SKM-1 treated with dmso at 0.1 percent for 144 hours (cell line): ENCODE data around the gene PPM1E.

ENCODE experiments used
- DNase-seq: peaks from one replicate; lab custom pipeline; 2025; ENCODE audit not compliant: unreplicated experiment; lab: John Stamatoyannopoulos, UW

PPM1E gene

DNA sequence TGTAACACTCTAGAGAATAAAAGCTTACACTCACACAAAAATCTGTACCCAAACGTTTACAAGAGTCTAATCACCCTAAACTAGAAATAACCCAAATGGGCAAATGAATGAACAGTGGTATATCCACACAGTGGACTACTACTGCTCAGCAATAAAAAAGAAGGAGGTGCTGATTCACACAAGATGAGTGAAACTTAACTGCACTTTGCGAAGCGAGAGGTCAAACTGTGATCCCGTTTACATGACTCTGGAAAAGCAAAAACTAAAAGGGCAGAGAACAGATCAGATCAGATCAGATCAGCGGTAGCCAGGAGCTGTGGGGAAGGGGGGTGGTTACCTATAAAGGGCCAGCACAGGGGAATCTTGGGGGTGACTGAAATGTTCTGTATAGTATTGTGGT, 237.7 kb downstream of the PPM1E start:
- no peak for DNase-seq

DNA sequence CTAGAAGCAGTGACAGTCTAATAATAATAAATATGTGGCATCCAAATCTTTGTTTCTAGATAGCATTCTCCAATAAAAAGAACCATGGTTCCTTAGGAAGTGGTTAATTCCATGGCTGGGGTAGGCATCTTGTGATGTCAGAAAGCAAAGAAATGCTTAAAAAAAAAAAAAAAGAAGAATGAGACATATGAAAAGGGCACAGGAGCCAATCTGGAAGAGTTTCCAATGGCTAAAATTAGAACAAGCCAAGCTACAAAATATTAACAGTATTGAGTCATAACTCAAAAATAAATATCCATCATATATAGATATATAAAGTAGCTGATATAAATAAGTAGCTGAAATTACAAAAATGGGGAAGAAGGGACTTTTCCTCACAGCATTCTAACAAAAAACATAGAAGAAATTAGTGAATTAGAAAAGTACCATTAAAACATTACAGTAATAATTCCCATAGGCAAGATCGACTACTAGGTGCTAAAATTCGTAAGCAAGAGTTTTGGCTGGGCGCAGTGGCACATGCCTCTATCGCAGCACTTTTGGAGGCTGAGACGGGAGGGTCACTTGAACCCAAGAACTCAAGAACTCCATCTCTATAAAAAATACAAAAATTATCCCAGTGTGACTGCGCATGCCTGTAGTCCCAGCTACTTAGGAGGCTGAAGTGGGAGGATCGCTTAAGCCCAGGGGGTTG, 239.7 kb downstream of the PPM1E start:
- DNase-seq, result no peak

DNA sequence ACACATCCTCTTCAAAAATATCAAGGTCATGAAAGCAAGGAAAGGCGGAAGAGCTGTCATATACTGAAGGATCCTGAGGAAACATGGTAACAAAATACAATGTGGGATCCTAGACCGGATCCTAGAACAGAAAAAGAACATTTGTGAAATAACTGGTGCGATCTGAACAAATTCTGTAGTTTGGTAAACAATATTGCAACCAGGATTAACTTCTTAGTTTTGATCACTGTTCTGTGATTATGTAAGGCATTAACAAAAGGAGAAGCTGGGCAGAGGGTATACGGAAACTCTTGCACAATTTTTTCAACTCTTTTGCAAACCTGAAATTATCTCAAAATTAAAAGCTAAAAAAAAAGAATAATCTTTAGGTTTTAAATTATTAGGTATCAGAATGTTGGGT, 241.3 kb downstream of the PPM1E start:
- DNase-seq, result peak; percentile 82

DNA sequence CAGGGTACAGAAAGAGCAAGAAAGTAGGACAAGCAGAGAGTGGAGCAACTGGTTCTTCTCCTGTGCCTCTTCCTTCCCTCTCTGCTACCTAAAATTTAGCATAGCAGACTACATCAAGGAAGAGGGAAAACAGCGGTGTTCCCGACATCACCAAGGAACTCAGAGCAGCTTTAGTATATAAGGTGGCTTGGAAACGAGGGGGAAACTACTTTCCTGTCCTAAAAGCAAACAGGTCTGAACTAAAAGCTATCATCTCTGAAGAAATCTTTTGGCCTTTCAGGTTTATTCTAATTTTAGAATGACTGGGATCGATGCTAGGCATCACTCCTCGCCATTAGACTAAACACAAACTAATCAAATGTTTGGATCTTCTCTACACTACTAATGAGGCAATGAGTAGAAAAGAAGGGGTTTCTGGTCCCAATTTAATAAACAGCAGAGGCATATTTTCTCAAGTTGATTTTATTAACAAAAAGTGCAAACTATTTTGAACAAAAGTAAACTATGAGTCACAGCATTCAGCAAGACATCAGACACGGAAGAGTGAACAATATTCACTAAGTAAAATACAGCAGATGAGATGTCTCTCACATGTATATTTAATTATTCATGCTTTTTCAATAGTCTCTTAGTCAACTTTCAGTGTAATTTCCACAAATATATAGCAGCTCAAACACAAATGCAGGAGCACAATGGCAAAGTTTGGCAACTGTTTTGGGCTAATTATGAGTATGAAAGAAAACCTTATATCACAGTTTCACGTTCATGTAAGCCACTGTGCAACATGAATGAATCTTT, 242.3 kb downstream of the PPM1E start:
- DNase-seq, result no peak

DNA sequence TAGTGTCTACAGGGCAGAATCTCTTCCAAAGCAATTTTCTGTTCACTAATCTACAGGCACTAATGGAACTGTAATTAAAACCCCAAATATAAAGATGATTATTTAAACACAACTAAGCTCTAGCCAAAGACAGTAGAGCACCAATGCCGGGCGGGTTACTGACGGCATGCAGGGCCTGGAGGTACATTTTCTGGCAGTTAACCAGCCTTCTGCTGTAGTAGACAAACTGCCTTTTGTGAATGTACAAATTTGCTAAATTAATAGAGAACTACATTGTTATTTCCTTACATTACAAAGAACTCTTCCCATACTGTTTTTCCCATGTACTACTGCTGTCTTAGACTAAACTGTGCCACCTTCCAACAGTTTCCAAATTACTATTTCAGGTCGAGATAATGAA, 243.2 kb downstream of the PPM1E start:
- DNase-seq, result no peak

DNA sequence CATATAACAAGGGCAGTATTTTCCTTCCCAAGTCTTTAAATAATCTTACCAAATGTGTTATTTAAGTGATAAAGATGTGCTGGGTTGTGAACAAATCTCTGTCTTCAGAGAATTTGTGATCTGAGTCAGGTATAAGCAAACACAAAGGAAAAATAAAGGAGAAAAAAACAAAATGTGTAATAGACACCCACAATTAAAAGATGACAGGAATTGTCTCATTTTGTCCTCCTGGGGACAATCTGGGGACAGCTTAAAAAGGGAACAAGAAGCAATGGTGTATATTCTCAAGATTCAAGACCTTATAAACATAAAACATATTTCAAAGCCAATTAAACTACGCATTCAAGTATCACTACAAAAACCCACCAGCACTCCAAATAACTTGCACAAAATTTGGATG, 243.8 kb downstream of the PPM1E start:
- no peak for DNase-seq

DNA sequence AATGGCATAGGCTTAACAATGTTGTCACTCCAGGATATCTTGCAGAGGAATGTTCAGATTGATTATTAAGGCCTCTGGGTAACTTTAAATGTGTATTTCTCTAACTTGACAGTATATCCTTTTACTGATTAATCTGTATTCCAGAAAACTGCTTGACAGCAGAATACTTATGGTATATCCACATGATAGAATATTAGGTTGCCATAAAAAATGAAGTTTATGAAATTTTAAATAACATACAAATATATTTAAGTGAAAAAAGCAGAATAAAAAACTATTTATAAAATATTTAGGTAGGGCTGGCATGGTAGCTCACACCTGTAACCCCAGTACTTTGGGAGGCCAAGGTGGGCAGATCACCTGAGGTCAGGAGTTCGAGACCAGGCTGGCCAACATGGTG, 244.4 kb downstream of the PPM1E start:
- DNase-seq, result no peak

DNA sequence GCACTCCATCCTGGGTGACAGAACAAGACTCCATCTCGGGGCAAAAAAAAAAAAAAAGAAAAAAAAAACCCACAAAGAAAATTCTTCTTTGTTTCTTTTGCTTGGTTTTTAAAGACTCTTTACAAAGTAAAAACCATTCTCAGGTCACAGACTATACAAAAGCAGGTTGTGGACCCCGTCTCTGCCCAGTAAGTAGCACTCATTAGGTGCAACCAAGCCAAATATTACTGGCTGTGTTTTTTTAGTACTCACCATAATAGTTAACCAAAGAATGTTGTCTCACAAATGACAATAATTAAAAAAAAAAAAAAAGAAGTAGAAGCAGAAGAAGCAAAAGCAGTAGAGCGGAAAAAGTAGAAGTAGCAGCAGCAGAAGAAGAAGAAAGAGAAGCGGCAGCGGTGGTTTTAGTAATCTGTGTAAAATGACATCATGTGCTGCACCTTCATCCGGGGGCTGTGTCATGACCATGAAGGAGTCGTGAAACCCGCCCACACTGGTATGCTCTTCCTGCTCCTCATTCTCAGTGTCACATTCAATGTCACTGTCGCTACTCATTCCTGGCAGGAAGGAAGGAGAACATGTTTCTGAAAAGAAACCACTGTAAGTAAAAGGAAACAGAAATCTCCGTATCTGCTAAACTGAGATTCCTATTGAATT, 245.6 kb downstream of the PPM1E start:
- peak; percentile 91 for DNase-seq

DNA sequence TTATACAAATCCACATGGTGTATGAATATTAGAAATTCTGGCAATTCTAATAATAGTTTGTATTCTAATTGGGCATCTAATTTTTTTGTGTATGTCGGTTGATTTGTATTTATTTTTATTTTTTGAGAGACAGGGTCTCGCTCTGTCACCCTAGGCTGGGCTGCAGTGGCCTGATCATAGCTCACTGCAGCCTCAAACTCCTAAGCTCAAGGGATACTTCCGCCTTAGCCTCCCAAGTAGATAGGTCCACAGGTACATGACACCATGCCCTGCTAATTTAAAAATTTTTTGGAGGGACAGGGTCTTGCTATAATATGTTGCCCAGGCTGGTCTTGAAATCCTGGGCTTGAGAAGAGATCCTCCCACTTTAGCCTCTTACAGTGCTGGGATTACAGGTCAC, 246.5 kb downstream of the PPM1E start:
- DNase-seq, result no peak

DNA sequence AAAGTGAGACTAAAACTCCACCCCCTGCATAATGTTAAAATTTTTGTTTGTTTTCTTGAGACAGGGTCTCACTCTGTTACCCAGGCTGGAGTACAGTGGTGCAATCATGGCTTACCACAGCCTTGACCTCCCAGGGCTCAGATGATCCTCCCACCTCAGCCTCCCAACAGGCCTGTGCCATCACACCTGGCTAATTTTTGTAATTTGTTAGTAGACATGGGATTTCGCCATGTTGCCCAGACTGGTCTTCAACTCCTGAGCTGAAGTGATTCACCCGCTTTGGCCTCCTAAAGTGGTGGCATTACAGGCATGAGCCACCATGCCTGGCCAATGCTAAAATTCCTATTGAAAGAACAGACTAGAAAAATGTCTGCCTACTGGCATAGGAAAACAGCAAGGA, 247.2 kb downstream of the PPM1E start:
- no peak for DNase-seq

DNA sequence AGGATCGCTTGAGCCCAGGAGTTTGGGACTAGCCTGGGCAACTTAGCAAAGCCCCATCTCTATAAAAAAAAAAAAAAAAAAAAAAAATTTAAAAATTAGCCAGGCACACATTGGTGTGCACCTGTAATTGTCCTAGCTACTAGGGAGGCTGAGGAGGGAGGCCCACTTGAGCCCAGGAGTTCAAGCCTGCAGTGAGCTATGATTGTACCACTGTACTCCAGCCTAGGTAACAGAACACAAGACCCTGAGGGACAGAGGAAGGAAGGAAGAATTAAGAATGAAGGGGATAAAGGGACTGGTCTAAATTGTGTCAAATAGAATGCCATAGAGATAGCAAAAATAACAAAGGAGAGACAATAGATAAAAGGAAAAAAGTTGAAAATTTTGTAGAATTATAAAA, 248.2 kb downstream of the PPM1E start:
- no peak for DNase-seq

DNA sequence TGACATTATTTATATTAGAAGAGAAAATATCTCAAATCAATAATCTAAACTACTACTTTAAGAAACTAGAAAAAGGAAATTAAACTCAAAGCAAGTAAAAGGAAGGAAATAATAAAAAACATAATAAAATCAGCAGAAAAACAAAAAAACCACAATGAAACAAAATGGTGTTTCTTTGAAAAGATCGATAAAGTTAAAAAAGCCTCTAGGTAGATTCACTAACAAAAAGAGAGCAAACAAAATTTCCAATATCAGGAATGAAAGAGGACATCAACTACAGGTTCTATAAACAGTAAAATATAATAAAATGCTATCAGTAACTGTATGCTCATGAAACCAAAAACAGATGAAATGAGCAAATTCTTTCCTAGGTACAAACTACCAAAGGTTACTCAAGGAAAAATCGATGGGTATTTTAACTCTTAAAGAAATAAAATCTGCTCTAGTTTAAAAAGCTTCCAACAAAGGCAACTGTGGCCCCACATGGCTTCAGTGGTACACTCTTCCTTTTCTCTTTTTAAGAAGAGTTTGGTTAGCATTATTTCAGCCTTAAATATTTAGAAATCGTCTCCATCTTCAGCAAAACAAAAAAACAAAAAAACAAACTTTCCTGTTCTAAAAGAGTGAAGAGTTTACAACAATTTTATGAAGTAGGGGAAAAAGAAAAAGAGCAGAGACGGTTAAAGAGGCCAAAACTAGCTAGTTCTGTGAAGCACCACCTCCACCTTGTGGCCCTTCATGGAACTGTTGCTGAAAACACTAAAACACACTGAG, 248.9 kb downstream of the PPM1E start:
- DNase-seq, result peak; percentile 58

DNA sequence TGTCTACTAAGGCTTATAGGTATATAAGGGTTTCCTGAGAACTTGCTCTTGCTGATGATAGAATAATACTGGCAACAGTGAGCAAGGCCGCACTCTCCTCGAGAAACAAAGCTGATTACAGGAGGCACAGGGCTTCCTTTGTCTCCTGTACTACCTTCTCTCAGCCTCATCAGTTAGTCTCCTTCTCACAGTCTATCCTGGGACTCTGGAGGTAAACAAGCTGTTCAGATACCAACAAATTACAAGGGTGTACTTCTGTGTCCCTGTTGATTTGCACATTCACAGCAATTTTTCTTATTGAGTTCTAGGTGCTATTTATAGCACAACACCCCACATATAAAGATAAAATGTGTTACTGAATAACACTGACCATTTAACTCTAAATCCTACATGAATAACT, 252.3 kb downstream of the PPM1E start:
- no peak for DNase-seq

DNA sequence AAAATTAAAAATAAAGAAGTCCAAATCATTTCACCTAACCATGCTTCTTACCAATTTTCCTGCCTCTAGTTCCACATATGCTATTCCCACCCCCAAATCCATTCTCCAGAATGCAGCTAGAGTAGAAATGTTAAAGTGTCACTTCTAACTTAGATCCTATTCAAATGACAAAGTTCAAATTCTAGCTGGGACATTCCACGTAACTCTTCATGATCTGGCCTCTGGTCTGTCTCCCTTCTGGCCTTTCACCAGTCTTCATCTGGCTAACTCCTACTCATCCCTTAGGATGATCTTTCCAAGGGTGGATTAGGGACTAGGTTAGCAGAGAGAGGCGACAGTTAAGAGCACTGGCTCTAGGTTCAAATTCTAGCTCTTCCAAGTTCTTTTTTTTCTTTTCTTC, 253.1 kb downstream of the PPM1E start:
- no peak for DNase-seq

DNA sequence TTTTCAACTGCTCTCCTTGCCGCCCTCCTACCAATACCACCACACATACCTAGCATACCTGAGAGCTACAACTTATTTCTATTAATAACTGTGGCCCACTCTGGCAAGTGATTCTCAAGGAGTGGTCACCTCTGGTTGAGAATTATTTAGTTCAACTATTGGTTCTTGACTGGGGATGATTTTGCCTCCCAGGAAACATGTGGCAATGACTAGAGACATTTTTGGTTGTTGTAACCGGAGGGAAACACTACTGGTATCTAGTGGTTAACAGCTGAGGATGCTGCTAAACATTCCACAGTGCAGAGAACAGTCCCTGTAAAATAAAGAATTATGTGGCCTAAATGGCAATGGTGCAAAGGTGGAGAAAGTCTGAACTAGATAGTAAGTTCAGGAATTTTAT, 254.4 kb downstream of the PPM1E start:
- no peak for DNase-seq

DNA sequence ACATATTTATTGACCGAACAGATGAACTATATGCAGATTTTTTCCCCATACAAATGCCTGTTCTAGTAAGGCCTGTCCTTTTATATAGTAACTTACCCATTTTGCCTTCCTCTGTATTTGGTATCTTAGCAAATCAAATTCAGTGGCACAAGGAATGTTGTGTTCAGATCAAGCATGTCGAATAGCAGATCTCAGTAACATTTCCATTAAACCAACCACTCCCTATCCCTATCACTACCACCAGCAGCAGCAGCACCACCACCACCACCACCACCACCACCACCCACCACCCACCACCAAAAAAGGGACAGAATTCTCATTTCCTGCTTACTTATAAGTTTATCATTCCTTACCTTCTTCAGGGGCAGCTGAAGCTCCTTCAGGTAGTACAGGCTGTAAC, 256.3 kb downstream of the PPM1E start:
- DNase-seq, result no peak

DNA sequence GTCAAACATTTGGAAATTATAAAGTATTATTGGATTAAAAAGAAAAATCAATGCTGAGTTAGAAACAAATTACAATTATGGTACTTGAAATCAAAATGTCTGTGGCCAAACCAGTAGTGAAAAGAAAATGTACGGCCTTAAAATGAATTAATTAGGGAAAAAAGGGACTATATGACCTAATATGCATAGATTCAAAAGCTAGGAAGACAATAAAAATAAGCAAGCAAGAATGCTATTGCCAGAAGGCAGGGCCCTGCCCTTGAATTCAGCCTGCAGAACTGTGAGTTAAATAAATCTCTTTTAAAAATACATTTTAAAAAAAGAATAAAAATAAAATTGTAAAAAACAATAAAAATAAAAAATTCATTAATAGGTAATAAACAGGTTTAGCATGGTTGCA, 262.4 kb downstream of the PPM1E start:
- DNase-seq, result no peak

DNA sequence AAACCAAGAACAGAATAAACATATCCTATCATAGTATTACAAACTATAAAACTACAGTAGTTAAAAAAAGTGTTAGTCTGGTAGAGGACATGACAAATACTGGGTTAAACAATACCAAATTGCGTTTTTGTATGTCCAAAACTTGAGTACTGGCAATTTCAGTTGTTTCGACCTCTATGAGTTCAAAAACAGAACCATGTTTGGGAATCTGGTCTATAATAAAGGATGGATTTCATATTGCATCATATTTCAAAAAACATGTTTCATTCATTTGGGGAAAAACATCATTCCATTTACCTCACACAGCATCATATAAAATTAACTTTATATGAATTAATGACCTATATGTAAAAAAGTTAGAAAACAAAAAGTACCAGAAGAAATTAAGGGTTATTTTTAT, 269.3 kb downstream of the PPM1E start:
- DNase-seq, result no peak

DNA sequence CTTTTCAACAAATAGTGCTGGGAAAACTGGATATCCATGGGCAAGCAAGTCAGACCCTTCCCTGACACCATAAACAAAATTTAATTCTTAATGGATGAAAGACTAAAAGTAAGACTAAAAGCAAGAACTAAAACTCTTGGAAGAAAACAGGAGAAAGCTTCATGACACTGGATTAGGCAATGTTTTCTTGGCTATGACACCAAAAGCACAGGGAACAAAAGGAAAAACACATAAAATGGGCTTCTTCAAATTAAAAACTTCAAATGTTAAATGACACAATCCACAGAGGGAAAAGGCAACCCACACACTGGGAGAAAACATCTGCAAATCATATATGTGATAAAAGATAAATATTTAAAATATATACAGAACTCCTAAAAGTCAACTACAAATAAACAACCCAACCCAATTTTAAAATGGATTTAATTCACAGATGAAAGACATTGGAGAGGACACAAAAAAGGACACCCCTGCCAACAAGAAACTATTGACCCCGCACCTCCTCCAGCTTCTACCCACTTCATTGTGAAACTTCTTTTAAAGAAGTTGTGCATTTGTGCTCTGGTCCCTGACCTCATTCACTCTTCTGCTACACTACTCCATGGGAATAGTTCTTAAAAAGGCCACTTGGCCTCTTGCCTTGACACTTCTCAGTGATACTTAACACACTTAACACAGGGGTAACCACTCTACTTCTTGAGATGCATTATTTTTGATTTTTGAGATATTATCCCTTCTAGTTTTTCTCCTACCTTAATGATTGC, 270.7 kb downstream of the PPM1E start:
- no peak for DNase-seq

DNA sequence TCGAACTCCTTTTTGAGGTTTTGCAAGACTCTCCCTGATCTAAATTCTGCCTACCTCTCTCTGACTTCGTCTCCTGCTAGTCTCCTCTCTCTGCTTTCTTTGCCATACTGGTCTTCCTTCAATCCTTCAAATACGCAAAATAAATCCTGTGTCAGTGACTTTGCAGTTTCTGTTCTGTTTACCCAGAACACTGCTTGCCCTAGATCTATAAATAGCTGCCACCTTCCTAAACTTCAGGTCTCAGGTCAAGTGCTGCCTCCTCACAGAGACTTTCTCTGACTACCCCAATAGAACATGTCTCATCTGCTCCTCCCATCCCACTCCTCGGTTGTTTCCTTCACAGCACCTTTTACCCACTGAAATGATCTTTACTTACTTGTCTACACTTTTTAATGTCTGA, 272.1 kb downstream of the PPM1E start:
- no peak for DNase-seq

DNA sequence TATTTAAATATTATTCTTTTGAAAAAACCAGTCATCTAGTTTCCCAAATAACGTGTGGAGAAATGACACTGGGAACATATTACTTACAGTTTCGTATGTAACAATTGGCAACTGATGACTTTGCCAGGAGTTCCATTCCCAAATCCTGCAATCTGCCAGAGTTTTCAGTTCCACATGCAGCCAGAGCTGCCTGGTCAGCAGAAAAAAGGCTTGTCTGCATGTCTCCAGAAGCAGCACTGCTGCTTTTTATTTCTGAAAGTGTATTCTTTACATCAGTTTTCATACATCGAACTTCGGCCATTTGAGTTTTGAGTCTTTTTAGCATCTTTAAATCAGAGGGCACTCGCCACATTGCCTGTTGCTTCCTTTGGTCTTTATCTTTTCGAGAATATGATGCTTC, 272.7 kb downstream of the PPM1E start:
- DNase-seq, result no peak
